ENCODE data around the gene GGCX. TPM values are rescaled to one million over a fixed set of nuclear protein-coding genes. Genes with fewer than 3 reads are reported as not detected.
A peak's percentile ranks its signal among the peaks of the same experiment; 100 is the strongest.

Gene GGCX
- total RNA-seq, 1 donor from 2014 or later, result 32.6 TPM

DNA sequence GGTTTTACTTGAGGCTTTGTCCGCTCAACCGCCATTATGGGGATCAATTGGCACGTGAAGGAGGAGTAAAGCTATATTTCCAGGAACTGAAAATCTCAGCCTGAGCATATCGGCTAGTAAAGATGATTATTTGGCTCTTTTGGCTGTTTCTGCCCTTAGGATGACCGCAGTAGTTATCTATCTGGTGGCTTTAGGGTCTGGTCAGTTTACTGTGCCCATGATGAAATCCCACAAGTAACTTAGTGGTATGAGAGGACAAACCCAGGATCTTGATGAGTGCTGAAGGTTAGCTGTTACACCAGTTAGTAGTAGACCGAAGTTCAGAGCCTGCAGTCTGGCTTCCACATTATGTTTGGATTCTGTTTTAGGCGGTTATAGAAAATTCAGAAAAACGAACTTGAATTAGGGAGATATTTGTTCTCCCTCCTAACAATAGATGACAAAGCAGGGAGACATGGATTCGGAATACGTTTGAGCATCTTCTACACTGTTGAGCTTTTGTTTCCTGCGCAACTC lies 21.1 kb downstream of the GGCX start:
- no peak for DNase-seq

DNA sequence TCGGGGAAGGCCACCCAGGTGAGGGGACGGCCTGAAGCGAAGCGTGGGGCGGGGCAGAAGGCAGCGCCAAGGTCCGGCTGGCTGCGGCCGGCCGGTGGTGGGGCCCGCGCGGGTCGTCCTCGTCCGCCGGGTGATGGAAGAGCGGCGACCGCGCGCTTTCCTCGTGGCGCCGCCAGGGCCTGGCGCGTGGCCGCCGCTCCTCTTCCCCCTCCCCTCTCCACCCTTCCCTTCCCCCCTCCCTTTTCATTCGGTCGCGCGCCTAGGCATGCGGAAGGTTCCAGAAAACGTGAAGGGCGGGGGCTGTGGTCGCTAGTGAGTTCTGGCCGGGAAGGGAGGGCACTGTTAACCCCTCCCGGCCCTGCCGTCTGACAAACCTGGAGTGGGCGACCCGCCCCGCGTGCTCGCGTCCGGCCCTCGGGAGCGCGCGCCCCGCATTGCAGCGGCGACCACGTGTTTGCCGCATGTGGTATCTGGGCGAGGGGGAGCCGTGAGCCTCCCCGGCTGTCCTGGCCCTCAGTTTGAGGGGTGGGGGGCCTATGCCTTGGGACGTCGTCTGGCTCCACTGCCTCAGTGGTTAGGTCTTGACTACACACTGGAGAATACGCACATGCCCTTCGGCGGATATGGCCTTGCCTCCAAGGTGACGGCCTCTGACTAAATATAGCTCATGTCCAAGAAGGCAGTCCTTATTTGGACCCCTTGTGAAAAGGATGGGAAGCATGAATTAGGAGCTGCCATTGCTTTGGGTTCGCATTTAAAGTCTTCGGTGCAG lies 21.7 kb downstream of the GGCX start:
- DNase-seq, result peak; percentile 62

DNA sequence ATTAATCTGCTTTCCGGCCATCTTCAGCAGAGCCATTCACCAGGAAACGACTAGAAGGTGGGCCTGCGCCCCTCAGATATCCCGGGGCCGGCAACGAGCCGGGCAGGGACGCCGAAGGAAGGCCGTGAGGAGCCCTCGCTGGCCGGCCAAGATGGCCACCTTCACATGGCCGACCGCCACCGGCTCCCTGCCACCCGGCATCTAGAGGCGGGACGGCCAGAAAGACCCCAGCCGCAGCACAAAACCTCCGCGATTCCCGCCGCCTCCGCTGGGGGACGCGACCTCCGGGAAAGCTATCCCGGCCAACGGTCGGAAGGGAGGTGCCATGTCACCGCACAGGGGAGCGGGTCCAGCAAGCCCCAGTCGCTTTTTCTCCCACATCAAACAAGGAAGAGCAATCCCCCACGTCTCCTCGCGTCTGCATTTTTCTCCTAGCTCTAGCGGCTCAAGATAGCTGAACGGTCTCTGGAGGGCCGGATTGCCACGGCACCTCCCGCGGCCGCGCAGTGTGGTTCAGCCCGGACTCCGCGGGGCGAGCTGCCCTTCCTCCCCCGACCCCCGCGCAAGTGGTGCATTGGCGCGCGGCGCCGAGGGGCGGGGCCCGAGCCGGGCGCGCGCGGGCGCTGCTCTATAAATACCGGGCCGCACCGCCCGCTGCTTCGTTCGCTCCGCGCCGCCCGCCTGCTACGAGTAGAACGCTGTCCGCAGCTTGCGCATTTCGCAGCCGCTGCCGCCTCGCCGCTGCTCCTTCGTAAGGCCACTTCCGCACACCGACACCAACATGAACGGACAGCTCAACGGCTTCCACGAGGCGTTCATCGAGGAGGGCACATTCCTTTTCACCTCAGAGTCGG lies 22.6 kb downstream of the GGCX start, which contains the start of gene MAT2A:
TSS of gene MAT2A (plus strand) at position 662 of the 854 bp plus-strand sequence. CDS start at position 782, 120 bp downstream.
- peak; percentile 93 for DNase-seq

DNA sequence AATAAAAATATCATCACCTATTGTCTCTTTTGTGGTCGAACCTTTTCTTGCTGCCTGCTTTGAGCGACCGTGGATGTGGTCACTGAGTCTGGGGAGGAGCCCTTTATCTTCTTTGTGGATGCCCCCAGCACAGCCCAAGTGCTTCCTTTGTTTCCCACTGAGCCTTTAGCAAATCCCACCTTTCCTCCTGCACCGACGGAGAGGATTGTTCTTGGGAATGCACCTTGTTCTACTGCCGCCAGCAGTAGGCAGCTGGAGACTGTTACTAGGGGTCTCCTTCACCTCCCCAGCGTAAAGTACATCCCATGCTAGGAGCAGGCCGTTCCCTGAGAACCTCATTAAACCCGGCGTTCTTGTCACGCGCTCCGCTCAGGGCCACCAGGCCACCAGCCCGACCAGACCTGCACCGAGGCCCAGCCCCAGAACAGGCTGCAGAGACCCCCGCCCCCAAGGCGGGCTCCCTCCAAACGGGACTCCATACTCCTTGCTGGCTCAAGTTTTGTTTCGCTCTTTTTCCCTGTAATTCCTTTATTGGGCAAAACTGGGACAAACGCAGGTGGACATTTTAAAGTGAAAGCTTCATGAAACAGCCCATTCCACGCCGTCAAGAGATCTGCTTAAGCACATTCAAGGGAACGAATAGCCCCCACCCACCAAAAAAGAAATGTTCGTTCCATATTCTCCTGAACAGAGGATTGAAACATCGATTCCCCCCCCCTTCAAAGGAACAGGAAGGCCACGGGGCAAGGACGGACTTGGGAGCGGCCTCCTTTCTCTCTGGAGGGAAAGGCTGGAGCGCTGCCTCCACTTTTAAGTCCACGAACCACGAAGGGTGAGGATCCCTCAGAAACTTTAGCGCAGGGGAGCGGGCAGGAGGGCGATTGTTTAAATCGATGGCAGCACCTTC lies 23.4 kb downstream of the GGCX start:
- DNase-seq, result peak; percentile 68

DNA sequence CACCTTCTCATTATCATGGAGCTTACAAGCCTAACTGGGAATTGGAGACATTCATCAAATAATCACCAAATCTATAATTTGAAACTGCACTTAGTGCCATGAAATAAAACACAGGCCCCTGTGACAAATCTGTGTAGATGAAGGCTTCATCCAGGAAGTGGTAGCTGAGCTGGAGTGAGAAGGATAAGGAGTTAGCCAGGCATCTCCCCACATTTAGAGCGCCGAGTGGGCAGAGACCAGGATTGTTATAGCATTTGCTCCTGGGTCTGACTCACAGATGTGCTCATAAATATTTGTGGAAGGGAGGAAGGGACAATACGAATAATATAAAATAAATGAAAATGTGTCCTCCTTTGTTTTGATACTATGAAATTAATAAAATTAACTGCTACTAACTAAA lies 24.8 kb downstream of the GGCX start:
- DNase-seq, result no peak

DNA sequence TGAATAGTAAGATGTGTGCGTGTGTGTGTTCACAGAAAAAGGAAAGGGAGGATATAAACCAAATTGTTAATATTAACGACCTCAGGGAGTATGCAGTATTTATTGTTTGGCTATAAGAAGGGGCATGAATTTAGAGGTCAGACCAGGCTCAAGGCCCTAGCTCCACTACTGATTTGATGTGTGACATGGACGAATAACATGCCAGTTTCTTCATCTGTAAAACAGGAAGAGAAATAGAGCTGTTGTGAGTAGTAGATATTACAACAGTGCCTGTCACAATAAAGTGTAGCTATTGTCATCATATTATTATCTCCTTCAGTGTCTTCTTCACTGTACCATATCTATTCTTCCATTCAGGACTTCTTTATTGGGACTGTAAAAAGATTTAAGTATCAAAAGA lies 26.4 kb downstream of the GGCX start:
- DNase-seq, result no peak

DNA sequence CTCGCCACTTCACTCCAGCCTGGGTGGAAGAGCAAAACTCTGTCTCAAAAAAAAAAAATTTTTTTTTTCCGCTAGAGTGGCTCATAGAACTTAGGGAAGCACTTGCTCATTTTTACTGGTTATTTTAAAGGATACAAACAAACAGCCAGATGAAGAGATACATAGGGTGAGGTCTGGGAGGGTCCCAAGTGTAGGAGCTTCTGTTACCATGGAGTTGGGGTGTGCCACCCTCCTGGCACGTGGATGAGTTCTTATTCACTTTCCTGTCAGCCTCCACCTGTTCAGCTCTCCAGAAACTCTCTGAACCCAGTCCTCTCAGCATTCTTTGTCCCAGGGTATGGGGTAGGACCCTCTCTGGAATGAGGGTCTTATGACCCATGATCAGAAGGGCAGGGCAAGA lies 27.2 kb downstream of the GGCX start:
- no peak for DNase-seq

DNA sequence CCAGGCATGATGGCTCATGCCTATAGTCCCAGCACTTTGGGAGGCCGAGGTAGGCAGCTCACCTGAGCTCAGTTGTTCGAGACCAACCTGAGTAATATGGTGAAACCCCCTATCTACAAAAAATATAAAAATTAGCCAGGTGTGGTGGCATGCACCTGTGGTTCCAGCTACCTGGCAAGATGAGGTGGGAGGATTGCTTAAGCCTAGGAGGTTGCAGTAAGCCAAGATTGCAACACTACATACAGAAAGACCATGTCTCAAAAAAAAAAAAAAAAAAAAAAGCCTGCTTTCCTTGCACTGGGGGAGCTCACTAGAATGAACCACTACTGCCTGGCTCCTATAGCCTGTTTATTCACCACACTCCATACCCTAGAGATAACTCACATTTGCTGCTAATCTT lies 29.7 kb downstream of the GGCX start:
- DNase-seq, result no peak

DNA sequence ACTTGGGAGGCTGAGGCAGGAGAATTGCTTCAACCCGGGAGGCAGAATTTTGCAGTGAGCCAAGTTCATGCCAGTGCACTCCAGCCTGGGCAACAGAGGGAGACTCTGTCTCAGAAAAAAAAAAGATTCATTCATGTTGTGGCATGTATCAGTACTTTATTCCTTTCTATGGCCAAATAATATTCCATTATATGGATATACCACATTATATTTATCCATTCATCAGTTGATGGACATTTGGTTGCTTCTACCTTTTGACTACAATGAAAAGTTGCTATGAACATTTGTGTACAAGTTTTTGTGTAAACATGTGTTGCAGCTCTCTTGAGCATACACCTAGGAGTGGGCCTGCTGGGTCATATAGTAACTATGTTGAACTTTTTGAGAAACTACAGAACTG lies 31.5 kb downstream of the GGCX start:
- DNase-seq, result no peak

DNA sequence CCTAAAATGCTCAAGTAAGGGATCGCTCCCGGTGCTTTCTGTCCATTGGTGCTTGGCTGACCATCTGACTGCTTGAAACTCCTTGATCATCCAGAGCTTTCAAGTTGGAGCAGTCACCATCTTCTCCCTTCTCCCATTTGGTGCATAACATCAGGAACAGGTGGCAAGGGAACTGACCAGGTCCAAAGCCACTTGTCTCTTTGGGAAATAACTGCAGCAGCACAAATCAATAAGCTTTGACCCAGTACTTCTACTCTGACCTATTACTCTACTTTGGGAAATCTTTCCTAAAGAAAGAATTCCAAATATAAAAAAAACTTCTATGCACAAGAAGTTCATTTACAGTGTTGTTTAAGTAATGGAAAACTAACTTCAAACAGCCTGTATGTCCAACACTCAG lies 32.9 kb downstream of the GGCX start:
- DNase-seq, result no peak

DNA sequence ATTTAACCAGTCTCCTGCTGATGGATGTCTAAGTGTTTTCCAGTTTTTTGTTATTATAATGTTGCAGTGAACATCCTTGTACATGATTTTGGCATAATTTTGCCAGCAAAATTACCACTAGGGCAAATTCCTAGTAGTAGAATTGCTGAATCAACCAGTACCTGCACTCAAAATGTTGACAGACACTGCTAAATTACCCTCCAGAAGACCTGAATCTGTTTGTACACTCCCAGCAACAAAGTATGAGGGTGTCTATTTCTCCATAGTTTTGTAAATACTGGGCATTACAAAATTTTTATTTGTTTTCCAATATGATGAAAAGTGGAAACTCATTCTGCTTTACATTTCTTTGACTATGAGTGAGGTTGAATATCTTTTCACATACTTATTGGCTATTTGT lies 33.5 kb downstream of the GGCX start:
- no peak for DNase-seq

DNA sequence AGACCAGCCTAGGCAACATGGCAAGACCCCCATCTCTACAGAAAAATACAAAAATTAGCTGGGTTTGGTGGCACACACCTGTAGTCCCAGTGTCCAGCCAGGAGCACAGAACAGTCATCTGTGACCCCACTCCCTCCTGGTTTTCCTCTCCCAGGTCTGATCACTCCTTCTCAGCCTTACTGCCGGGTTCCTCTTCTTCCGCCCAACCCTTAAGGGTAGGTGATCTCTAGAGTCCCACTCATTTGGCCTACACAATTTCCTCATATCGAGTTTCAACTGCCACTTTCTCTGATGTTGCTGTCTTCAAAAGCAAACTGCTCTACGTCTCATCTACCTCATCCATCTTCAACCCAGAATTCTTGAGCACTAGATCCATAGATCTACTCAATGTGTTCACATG lies 35.7 kb downstream of the GGCX start:
- DNase-seq, result no peak

DNA sequence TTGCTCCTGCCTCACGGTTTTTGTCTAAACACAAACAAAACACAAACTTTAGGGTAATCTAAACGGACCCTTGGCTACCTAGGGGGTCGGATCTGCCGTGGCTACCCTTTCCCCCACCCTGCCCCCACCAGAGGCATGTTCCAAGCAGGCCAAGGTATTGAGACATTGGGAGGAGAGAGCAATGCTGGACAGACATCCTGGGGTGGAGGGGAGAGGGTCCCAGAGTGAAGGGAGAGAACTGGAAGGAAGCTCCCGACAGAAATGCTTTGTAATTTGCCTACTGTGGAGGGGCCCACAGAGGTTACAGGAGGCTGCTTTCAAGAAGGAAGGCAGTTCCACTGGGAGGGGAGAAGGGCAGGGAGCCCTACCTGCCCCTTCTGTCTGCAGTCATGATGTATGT lies 36.3 kb downstream of the GGCX start:
- no peak for DNase-seq

DNA sequence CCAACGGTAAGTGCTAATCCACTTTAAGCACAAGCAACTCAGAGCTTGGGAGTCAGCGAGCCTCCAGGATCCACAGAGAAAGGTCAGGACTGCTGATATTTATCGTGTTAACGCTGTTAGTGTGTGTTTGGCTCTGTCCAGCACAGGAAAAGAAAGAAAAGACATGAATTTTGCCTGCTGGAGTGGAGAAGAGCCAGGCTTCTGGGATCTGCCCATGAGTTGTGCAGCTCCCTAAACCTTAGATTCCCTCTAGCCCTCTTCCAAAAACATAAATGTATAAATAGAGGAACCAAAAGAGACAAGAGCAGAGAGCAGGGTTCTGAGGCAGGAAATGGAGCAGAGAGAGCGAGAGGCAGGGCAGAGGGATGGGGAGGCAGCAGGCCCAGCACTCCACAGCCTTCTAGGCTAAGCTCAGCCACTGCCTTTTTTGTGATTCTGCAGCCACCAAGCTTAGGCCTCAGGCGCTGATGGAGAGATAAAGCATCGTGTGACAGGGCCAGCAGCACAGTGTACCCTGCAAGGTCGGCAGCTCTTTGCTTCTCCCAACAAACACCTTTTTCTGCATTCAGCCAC lies 36.9 kb downstream of the GGCX start:
- peak; percentile 20 for DNase-seq

DNA sequence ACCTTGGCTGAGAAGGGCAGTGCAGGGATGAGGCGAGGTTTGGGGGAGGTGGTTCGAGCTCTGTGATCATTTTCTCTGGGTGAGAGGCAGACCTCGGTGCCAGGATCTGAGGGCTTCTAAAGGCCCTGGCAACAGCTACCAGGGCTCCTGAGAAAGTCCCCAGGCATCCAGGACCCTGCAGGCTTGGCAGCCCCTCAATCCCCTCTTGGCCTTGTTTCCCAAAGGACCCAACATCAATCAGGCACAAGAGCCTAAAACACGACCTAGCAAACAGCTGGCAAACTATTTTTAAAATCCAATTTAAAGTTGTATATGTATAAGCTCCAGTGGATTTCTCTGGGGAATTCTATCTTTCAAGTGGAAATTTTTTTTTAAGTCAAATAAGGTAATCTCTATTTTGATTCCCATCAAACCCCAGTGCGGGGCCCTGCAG lies 37.4 kb downstream of the GGCX start:
- no peak for DNase-seq

DNA sequence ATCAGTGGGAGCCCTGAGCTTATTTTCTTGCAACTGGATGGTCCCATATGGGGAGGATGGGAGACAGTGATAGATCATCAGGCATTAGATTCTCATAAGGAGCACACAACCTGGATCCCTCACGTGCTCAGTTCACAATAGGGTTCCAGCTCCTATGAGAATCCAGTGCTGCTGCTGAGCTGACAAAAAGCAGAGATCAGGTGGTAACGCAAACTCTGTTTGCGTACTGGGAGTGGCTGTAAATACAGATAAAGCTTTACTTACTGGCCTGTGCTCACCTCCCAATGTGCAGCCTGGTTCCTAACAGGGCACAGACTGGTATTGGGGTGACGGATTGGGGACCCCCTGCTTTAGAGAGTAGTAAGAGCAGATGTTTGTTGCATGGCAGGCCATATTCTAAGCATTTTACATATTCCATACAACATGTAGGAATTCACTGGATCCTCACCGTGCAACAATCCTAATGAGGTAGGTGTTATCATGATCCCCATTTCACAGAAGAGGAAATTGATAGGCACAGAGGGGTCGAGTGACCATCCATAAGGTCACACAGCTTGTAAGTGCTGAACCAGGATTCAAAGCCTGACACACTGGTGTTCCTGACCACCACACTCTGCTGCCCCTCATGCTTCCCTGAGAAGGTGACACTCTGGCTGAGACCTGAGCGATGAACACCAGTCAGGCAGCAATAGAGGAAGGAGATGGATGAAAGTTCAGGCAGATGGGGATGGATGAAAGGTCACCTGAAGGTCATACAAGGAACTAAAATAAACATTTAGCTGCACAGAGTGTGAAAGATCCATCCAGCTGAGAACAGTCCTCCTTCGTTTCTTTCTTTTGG lies 38.0 kb downstream of the GGCX start:
- DNase-seq, result no peak

DNA sequence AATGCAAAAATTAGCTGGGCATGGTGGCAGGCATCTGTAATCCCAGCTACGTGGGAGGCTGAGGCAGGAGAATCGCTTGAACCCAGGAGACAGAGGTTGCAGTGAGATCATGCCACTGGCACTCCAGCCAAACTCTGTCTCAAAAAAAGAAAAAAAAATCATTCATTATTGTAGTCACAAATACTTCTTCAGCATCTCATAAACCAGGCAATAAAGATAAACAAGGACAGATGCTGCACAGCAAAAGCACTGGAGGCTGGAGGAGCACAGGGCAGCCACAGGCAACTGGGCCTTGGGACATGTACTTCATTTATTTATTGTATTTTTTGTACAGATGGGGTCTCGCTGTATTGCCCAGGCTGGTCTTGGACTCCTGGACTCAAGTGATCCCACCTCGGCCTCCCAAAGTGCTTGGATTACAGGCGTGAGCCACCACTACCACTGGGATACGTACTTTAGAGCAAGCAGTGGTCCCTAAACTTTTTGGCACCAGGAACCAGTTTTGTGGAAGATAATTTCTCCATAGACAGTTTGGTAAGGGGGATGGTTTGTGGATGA lies 39.1 kb downstream of the GGCX start:
- no peak for DNase-seq

DNA sequence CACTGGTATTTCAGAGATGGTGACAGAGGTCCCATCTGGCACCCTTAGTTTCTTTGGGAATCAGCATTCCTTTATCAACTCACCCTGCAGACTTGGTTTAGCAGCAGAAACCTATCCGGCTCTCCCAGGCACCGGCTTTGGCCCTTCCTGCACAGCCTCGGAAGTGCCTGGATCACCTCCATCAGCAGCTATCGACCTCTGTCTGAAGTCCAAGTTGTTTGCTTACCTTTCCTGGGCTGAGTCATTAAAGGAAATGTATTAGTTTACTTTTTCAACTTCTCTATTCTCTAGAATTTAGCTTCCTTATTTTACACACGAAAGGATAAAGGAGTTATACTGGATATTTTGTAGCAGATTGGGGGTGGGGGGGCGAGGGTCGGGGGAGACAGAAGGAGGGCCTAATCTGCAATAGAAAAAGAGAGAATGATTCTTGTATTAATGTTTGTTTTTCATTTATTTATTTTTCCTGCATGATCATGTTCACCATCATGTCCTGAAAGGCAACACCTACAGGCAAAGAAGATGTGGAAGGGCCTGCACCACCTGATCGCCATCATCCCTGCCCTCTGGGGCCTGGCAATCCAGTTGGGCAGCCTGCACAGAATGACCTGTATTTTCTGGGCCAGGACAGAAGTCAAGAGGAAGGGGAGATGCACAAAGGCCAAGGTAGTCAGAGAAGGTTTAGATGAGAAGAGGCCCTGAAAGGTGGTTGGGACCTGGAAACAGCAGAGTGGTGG lies 44.5 kb downstream of the GGCX start:
- DNase-seq, result no peak

DNA sequence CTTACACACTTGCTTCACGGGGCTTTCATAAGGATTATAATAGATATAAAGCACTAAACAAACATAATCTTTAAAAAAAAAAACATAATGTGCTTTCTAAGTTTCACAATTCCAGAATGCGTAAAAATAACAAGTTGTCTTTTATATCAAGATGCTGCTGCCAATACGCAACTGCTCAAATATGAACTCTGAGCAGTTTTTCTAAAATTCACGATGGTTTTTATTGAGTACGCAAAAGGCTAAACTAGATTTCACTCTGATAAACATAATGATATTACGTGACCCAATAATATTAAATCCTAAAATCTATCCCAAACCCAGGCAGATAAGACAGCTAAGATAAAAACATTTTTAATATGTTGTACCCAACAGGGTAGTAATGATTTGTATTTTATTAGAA lies 47.0 kb downstream of the GGCX start:
- DNase-seq, result no peak
